GM21447 (cell line): ENCODE results near the gene QSOX2.

Experiments used
- ATAC-seq: cut with Tn5 transposase; IDR thresholded peaks from one replicate; pipeline ENCODE4 v1.9.1; 2021; ENCODE audit not compliant: unreplicated experiment

The QSOX2 gene

GRCh38 chr9:136245219-136246150 lies at the start of gene QSOX2:
QSOX2 (minus strand) TSS chr9:136245812; CDS start chr9:136245803, 9 bp downstream.
- ATAC-seq: no peak

- no peak for ATAC-seq
Observed at GRCh38 chr9:136295055-136295454, 49.4 kb upstream of the QSOX2 start.

GRCh38 chr9:136294437-136294836 lies 48.8 kb upstream of the QSOX2 start:
- ATAC-seq: no peak

GRCh38 chr9:136293476-136294077 lies 48.0 kb upstream of the QSOX2 start:
- no peak for ATAC-seq

GRCh38 chr9:136292591-136293448 lies 47.2 kb upstream of the QSOX2 start:
- ATAC-seq: no peak

GRCh38 chr9:136292026-136292538 lies 46.5 kb upstream of the QSOX2 start:
- ATAC-seq: no peak

- ATAC-seq: no peak
Observed at GRCh38 chr9:136291306-136292025, 45.9 kb upstream of the QSOX2 start.

- ATAC-seq: no peak
Observed at GRCh38 chr9:136290508-136291000, 44.9 kb upstream of the QSOX2 start.

GRCh38 chr9:136289651-136290507 lies 44.3 kb upstream of the QSOX2 start:
- no peak for ATAC-seq

- no peak for ATAC-seq
Observed at GRCh38 chr9:136287960-136288753, 42.5 kb upstream of the QSOX2 start.

- ATAC-seq: no peak
Observed at GRCh38 chr9:136286987-136287379, 41.4 kb upstream of the QSOX2 start.

GRCh38 chr9:136286359-136286986 lies 40.9 kb upstream of the QSOX2 start:
- no peak for ATAC-seq

- ATAC-seq: no peak
Observed at GRCh38 chr9:136285501-136286358, 40.1 kb upstream of the QSOX2 start.

- no peak for ATAC-seq
Observed at GRCh38 chr9:136284951-136285350, 39.3 kb upstream of the QSOX2 start.

GRCh38 chr9:136284311-136284710 lies 38.7 kb upstream of the QSOX2 start:
- ATAC-seq: no peak

- ATAC-seq: peak; percentile 82
Observed at GRCh38 chr9:136283291-136284235, 38.0 kb upstream of the QSOX2 start.
